Natural killer cell (primary cell): ENCODE measurements around the gene MDFI. TPM values are rescaled to one million over a fixed set of nuclear protein-coding genes. Genes with fewer than 3 reads are reported as not detected.
A peak's percentile ranks its signal among the peaks of the same experiment; 100 is the strongest.

Experiments used
- ATAC-seq, 3 donors: fragments of 150-1000 bp in 2 of 3; fragments of 200-7000 bp in 1 of 3; cut with Tn5 transposase; 1 replicate in 1 of 3; 2 replicates in 2 of 3; pipeline ENCODE4 v1.10.0; 2021; ENCODE audit warnings: mild to moderate bottlenecking in 2 of 3, moderate library complexity in 2 of 3
- DNase-seq, 2 donors: peaks; one replicate each; pipeline versions ENCODE4 v3.0.0 to v3.0.0-alpha.2; 2013 to 2021; ENCODE audit warnings: mixed read lengths in 1 of 2
- H3K27ac ChIP-seq: one replicate; pipeline ENCODE4 v1.5.1; 2013; ENCODE audit warnings: mild to moderate bottlenecking, low read length
- H3K27me3 ChIP-seq: one replicate; pipeline ENCODE4 v1.6.1; 2013; ENCODE audit warnings: low read length; ENCODE audit not compliant: control insufficient read depth, insufficient read depth
- H3K36me3 ChIP-seq: one replicate; pipeline ENCODE4 v1.6.1; 2013; ENCODE audit warnings: low read length; ENCODE audit not compliant: control insufficient read depth, insufficient read depth
- H3K4me1 ChIP-seq: one replicate; pipeline ENCODE4 v1.6.1; 2013; ENCODE audit warnings: low read length; ENCODE audit not compliant: control insufficient read depth, insufficient read depth
- H3K4me3 ChIP-seq: one replicate; pipeline ENCODE4 v1.5.1; 2013; ENCODE audit warnings: low read length
- H3K9me3 ChIP-seq: one replicate; pipeline ENCODE4 v1.6.1; 2013; ENCODE audit warnings: low read length; ENCODE audit not compliant: control insufficient read depth, insufficient read depth
- H3K27ac Mint-ChIP-seq, 2 donors: one replicate each; pipeline ENCODE4 v1.8.0; 2022; ENCODE audit warnings: mild to moderate bottlenecking in 2 of 2, mixed read lengths in 2 of 2, moderate library complexity in 1 of 2
- H3K27me3 Mint-ChIP-seq, 2 donors: one replicate each; pipeline ENCODE4 v1.8.0; 2022; ENCODE audit warnings: low read depth in 2 of 2, mixed read lengths in 2 of 2
- H3K36me3 Mint-ChIP-seq: one replicate; pipeline ENCODE4 v1.8.0; 2022; ENCODE audit warnings: mixed read lengths
- H3K4me1 Mint-ChIP-seq, 2 donors: one replicate each; pipeline ENCODE4 v1.8.0; 2022; ENCODE audit warnings: mixed read lengths in 2 of 2
- H3K4me3 Mint-ChIP-seq: one replicate; pipeline ENCODE4 v1.8.0; 2022; ENCODE audit warnings: mild to moderate bottlenecking, moderate library complexity, mixed read lengths
- H3K9me3 Mint-ChIP-seq, 2 donors: one replicate each; pipeline ENCODE4 v1.8.0; 2022; ENCODE audit warnings: mixed read lengths in 2 of 2
- WGBS: methylation state at CpG from one replicate; pipeline ENCODE4 v1.1.7; 2013; ENCODE audit warnings: missing lambda C conversion rate; ENCODE audit not compliant: insufficient coverage; 5-methylcytosine and 5-hydroxymethylcytosine counted together
- intact Hi-C: fragments of 100-400 bp; cut with micrococcal nuclease; formaldehyde crosslinking; loops from one replicate; pipeline ENCODE4 v1.14.2; 2022
- total RNA-seq, 4 donors: library from RNA; stranded (reverse); fragments of 120-200 nt in 1 of 4; gene quantifications; one replicate each; pipeline versions ENCODE4 v1.2.3 to v1.2.4, GENCODE V29; 2013 to 2022
- TF ChIP-seq, protein P1 (sequence below): fragments of 200-600 bp; IDR thresholded peaks from one replicate; pipeline ENCODE4 v1.8.0; 2022; ENCODE audit warnings: antibody characterized with exemption

Gene MDFI
- total RNA-seq, 3 donors from 2014 or later (not counting 1 experiment from before 2014, with no cell fraction given) = not detected

DNA sequence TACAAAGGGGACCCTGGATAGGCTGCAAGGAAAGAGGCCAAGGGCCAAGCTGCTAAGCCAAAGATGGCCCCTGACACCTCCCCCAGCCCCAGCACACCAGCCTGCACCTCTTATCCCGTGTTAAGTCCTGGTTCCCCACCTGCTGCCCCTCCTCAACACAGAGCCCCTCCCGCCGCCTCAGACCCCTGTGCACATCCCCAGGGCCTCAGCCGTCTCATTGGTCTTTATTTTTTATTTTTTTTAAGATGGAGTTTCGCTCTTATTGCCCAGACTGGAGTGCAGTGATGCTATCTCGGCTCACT lies 37.1 kb upstream of the MDFI start:
- Mint-ChIP-seq H3K9me3 (no peaks in the 10 kb centered on the region), H3K4me3 (no peak overlapping the region), H3K27ac (no peak overlapping the region), H3K4me1 (peaks cover 0 to 10% of the 10 kb centered on the region in 2 donors), H3K27me3 (peaks cover 0 to 11% of the 10 kb centered on the region in 2 donors), H3K36me3 (no peaks in the 10 kb centered on the region)
- Histone ChIP-seq H3K27me3 (no peaks in the 10 kb centered on the region), H3K36me3 (no peaks in the 10 kb centered on the region), H3K27ac (no peak overlapping the region), H3K4me1 (peaks cover 7% of the 10 kb centered on the region), H3K9me3 (no peaks in the 10 kb centered on the region), H3K4me3 (no peak overlapping the region)
- TF ChIP-seq, protein P1, sequence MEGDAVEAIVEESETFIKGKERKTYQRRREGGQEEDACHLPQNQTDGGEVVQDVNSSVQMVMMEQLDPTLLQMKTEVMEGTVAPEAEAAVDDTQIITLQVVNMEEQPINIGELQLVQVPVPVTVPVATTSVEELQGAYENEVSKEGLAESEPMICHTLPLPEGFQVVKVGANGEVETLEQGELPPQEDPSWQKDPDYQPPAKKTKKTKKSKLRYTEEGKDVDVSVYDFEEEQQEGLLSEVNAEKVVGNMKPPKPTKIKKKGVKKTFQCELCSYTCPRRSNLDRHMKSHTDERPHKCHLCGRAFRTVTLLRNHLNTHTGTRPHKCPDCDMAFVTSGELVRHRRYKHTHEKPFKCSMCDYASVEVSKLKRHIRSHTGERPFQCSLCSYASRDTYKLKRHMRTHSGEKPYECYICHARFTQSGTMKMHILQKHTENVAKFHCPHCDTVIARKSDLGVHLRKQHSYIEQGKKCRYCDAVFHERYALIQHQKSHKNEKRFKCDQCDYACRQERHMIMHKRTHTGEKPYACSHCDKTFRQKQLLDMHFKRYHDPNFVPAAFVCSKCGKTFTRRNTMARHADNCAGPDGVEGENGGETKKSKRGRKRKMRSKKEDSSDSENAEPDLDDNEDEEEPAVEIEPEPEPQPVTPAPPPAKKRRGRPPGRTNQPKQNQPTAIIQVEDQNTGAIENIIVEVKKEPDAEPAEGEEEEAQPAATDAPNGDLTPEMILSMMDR = no peak
- 74% methylated on average over 6 of the region's 6 CpGs for WGBS
- DNase-seq = no peak
- no peak for ATAC-seq
- intact Hi-C loops = no loop called here

- Histone ChIP-seq H3K4me3 (no peak overlapping the region), H3K36me3 (no peaks in the 10 kb centered on the region), H3K9me3 (no peaks in the 10 kb centered on the region), H3K27ac (no peak overlapping the region), H3K27me3 (no peaks in the 10 kb centered on the region), H3K4me1 (peaks cover 7% of the 10 kb centered on the region)
- no peaks in the 10 kb centered on the region for H3K9me3 Mint-ChIP-seq
- TF ChIP-seq, protein P1 = no peak
- H3K27me3 Mint-ChIP-seq = peaks cover 0 to 11% of the 10 kb centered on the region in 2 donors
- DNase-seq = no peak
- peaks cover 0 to 10% of the 10 kb centered on the region in 2 donors for H3K4me1 Mint-ChIP-seq
- 51% methylated on average over 4 of the region's 4 CpGs for WGBS
- H3K36me3 Mint-ChIP-seq = no peaks in the 10 kb centered on the region
- no peak overlapping the region for H3K4me3 Mint-ChIP-seq
- no peak for ATAC-seq
- H3K27ac Mint-ChIP-seq = no peak overlapping the region
- intact Hi-C loops = no loop called here
Observed at GRCh38 chr6:41602422-41602743, 35.9 kb upstream of the MDFI start.

- ATAC-seq (peak; percentile 75 to 98 (median 89)), DNase-seq (peak; percentile 65 to 89)
- peaks cover 0 to 10% of the 10 kb centered on the region in 2 donors for H3K4me1 Mint-ChIP-seq
- no peaks in the 10 kb centered on the region for H3K9me3 Mint-ChIP-seq
- 5% methylated on average over 16 of the region's 20 CpGs for WGBS
- TF ChIP-seq, protein P1 = peak; percentile 83
- H3K4me3 Mint-ChIP-seq = no peak overlapping the region
- intact Hi-C loops = loop anchor here (1.0 kb wide), 2 partner anchors 79 to 563 kb away; no protein-coding TSS in a partner anchor
- Histone ChIP-seq H3K4me1 (peaks cover 7% of the 10 kb centered on the region), H3K27me3 (no peaks in the 10 kb centered on the region), H3K27ac (no peak overlapping the region), H3K36me3 (no peaks in the 10 kb centered on the region), H3K4me3 (no peak overlapping the region), H3K9me3 (no peaks in the 10 kb centered on the region)
- no peaks in the 10 kb centered on the region for H3K36me3 Mint-ChIP-seq
- no peak overlapping the region for H3K27ac Mint-ChIP-seq
- H3K27me3 Mint-ChIP-seq = peaks cover 0 to 11% of the 10 kb centered on the region in 2 donors
Observed at GRCh38 chr6:41602864-41603608, 35.2 kb upstream of the MDFI start.

- H3K9me3 Mint-ChIP-seq = no peaks in the 10 kb centered on the region
Observed at GRCh38 chr6:41604006-41604405, 34.3 kb upstream of the MDFI start.

More at GRCh38 chr6:41604006-41604405, 34.3 kb upstream of the MDFI start:
- Histone ChIP-seq H3K27me3 (no peaks in the 10 kb centered on the region), H3K4me3 (no peak overlapping the region), H3K36me3 (no peaks in the 10 kb centered on the region), H3K4me1 (peaks cover 7% of the 10 kb centered on the region), H3K9me3 (no peaks in the 10 kb centered on the region), H3K27ac (no peak overlapping the region)
- no peak overlapping the region for H3K27ac Mint-ChIP-seq
- WGBS = 91% methylated on average over 5 of the region's 5 CpGs
- DNase-seq (no peak), ATAC-seq (no peak)
- intact Hi-C loops = no loop called here
- no peaks in the 10 kb centered on the region for H3K36me3 Mint-ChIP-seq
- peaks cover 3 to 18% of the 10 kb centered on the region in 2 donors for H3K4me1 Mint-ChIP-seq
- TF ChIP-seq, protein P1 = no peak
- H3K4me3 Mint-ChIP-seq = no peak overlapping the region
- H3K27me3 Mint-ChIP-seq = peaks cover 0 to 11% of the 10 kb centered on the region in 2 donors
